Measurements from ENCODE around the gene RSU1.

The RSU1 gene

DNA sequence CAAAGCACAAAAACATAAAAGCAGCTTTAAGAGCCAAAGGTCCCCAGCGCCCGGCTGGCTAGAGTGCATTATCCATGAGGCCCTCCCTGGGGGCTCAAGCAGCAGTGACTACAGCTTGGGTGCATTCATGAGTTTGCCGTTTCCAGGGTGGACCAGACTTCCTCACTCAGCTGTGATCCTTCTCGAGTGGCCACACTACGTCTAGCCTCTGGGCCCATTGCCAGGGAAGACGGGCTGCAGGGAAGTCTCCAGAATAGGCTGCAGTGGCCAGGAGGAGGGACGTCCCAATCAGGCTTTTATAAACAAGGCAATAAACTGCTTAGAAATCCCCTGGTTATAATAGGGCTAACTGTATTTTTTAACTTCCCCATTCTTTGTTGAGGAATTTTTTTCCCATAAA lies 206.2 kb downstream of the RSU1 start:
- in situ Hi-C loops (cut with MboI; ENCODE audit: low sequenced_read_pairs) = no loop called here

DNA sequence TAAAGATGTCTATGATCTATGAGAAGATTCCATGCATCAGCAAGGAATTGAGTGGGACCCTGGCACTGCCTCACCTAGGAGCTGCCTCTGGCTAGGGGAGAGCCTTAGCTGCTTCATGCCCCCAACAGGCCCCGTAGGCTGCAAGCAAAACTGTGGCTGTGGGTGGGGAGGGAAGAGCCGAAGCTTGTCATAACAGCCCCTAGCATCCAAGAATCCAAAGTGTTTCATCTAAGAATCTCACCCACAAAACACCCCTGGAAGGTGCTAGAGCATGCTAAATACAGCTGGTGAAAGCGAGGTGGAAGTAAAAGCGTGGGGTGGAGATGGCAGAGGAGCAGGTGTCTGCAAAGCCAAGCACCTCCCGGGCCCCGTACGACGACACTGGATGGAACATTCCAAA lies 208.0 kb downstream of the RSU1 start:
- in situ Hi-C loops (cut with MboI; ENCODE audit: low sequenced_read_pairs) = no loop called here

DNA sequence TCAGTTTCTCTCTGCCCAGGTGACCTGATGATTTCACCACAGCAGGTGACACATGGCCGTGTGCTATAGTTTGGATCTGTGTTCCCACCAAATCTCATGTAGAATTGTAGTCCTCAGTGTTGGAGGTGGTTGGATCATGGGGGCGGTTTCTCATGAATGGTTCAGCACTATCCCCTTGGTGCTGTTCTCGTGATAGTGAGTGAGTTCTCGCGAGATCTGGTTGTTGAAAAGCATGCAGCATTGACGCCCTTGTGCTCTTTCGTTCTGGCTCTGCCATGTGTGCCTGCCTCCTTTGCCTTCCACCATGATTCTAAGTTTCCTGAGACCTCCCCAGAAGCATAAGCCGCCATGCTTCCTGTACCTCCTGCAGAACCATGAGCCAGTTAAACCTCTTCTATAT lies 210.3 kb downstream of the RSU1 start:
- in situ Hi-C loops (cut with MboI; ENCODE audit: low sequenced_read_pairs) = no loop called here

DNA sequence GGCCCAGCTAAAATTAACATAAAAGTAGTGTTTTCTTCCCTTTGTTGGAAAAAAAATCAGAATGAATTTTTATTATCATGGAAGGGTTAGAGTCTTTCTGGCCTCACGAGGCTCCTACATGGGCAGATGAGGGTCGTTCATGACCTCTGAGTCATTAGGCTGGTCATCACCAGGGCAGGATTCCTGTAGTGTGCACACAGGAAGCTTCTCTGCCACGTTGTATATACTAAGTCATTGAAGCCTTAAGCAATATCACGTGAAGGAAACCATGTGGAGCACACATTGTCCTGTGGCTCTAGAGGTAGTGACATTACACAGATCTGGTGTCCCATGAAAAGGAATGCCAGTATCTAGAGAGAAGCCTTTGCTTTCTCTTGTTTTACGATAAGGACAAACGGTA lies 210.8 kb downstream of the RSU1 start:
- in situ Hi-C loops (cut with MboI; ENCODE audit: low sequenced_read_pairs) = no loop called here

DNA sequence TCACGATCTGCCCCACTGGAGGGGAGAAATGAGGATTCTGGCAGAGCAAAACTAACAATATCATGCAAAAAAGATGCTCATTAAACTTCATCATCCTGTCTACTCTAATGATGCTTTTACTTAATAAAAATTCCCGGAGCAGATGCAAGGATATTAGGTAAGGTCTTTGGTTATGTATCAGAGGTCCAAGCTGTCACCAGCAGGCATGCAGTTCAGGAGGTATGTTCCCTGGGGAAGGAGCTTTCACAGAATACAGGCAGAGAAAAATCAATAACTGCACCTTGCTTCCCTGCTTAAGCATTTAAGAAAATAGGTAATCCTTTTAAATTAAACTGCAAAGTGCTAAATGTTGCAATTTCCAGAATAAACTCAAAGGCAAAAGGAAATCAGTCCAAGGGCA lies 213.9 kb downstream of the RSU1 start:
- in situ Hi-C loops (cut with MboI; ENCODE audit: low sequenced_read_pairs) = no loop called here

DNA sequence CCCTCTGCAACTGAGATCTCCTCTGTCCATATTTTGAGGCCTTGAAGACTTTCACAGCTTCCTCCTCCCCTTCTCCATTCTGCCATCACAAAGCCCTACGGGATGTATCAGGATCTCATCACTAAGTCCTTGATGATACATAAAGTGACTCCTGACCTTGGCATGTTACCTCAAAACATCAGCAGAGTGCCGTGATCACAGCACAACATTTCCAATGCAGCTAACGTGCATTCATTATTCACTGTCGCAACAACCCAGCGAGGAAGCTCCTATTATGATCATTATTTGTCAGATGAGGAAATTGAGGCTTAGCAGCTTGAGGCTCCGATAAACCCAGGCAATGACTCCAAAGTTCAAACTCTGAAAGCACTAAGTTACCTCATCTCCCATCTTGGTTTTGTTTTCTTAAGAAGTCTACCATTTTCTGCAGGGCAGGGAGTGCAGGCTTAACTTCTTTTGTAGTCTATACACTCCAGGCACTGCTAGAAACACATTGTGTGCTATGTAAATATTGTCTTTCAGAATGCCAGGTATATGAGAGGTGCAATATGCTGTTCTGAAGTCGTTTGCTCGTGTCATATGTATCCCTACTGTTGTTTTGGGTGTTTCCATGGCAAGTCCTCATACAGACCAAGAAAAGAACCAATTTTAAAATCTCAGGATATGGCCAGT lies 215.0 kb downstream of the RSU1 start:
- in situ Hi-C loops (cut with MboI; ENCODE audit: low sequenced_read_pairs) = no loop called here

DNA sequence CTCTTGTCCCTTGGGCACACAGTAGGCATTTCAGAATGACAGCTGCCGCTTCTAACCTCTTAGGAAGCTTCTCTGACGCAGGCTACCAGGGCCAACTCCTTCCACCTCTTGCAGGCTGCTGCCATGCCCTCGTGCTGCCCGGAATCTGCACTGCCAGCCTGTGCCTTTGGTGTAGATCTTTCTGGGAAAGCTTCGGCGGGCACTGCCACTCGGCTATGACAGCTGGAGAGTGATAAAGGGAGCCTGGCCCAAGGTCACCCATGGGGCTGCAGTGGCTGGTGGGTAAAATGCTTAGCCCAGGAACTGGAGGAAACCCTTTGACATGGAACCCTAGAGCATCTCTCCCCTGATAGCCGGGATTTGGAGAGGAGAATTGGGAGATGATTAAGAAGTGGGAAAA lies 217.6 kb downstream of the RSU1 start:
- in situ Hi-C loops (cut with MboI; ENCODE audit: low sequenced_read_pairs) = no loop called here

DNA sequence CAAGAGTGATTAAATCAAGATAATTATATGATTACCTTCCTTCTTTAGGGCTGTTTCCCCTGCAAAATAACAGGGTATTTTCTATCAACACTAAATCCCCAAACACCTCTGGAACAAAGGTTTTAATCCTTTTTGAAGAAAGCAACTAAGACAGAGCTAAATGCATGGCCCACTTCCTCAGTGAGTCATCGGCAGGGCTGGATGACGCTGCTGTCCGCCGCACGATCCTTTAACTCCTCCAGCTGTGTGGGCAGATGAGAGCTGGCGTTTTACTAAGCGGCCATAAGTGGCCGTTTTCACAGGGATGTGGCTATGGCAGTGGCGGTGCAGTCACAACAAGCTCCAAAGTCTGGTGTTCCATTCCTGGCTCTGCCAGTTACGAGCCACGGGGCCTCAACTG lies 219.6 kb downstream of the RSU1 start:
- in situ Hi-C loops (cut with MboI; ENCODE audit: low sequenced_read_pairs) = no loop called here

DNA sequence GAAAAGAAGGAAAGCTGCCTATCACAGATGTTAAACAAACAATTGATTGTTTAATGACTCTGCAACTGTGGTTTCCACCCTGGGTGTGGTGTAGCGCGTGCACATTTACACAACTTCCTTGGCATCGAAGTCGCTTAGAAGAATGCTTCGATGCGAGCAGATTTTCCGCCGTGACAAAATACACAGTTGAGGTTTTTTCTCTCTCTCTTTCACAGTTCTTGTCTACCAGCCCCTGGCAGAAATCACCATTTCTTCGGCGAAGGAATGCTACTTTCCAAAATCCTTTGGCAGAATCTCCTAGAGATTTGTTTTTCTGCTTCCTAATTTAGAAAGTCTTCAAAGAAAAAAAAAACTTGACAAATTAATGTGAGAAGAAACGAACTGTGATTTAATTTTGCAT lies 224.8 kb downstream of the RSU1 start:
- in situ Hi-C loops (cut with MboI; ENCODE audit: low sequenced_read_pairs) = no loop called here

DNA sequence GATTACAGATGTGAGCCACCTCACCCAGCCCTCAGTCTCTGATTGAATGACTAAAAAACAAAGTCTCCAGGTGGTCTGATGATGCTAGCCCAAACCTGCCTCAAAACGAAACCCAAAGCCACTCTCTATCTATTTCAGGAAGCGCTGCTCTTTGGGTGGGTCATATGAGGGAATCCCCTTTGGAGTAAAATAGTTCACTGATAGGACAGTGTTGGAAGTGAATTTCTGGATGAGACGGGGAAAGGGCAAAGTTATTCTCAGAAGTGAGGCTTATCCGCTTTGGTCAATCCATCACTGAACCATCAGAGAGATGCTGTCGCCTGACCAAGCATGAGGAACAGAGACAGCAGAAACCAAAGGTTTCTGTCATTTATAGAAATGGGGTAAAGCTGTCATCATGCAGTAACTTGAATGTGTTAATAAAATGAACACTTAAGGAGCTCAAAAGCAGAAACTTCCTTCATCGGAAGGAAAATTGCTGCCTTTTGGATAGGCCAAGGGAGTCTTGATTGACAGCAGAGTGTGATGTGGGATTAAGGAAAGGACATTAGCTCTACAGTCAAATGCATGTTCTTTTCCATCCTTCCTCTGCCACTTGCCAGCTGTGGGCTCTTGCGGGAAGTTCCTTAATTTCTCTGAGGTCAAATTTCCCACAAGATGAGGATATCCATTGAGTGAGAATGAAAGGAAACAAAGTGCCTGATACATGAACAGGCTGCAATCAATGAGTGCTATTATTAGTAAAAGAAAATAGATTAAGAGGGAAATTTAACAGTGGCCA lies 230.7 kb downstream of the RSU1 start:
- in situ Hi-C loops (cut with MboI; ENCODE audit: low sequenced_read_pairs) = no loop called here

DNA sequence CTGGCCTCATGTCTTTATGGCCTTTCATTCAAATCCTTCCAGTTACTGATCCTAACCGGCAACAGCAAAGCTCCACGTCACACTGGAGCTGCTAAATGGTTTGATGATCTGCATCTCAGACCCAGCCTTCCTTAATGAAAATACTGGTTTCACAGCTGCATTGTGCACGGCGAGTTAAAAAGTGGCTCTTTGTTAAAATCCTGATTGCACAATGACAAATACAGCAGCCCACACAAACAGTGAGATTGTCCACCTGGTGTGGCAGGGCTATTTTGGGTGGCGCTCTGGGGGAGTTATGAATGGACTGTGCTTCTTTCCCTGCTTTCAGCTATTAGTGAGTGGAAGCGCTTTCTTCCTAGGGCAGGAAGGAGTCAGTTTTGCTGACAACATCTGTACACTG lies 232.1 kb downstream of the RSU1 start:
- in situ Hi-C loops (cut with MboI; ENCODE audit: low sequenced_read_pairs) = no loop called here

DNA sequence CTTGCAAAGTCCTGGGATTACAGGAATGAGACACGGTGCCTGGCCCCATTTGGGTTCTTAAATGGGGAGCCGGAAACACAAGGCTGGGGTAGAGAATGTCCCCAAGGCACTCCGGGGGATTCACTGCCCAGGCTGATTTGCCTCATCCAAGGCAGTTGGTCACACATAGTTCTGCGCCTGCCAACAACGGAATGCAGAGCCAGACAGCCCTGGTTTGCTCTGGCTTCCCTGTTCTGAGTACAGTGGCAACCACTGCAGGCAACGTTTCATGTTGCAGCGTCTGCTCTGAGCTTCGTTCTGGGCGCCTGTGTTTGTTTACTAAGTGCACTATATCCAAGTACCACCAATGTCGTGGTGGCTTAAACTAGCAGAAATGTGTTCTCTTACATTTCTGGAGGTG lies 233.8 kb downstream of the RSU1 start:
- in situ Hi-C loops (cut with MboI; ENCODE audit: low sequenced_read_pairs) = no loop called here

DNA sequence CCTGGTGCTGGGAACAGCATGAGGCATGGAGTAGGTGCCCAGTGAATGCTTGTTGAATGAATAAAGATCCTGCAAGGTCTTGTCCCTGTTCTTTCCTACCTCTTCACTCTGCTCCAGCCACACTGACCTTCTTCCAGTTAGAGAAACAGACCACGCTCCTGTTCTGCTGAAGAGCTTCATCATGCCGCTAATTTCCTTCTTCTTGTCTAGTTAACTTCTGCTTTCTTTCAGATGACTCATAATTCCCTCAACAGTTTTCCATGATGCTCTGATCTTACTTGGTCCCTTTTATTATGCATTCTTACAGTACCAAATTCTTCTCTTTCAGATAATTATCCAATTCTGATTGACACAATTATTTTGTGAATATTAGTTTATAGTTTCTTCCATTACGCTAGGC lies 236.0 kb downstream of the RSU1 start:
- in situ Hi-C loops (cut with MboI; ENCODE audit: low sequenced_read_pairs) = no loop called here

DNA sequence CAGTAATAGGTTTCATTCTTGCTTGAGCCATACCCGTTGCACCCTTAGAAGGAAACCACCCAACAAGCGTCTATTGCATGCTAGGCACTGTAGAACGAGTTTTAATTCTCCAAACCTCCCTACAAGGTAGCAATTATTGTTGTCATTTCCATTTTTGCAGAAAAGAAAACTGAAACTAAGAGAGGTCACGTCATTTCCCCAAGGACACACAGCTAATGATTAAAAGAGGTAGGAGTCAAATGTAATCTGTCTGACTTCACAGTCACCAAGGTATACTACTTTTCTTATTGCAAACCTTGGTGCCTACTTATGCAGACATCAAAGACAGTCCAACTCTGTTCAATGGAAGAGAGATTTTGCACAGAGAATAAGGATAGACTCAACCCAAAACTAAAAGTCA lies 246.5 kb downstream of the RSU1 start:
- in situ Hi-C loops (cut with MboI; ENCODE audit: low sequenced_read_pairs) = no loop called here

DNA sequence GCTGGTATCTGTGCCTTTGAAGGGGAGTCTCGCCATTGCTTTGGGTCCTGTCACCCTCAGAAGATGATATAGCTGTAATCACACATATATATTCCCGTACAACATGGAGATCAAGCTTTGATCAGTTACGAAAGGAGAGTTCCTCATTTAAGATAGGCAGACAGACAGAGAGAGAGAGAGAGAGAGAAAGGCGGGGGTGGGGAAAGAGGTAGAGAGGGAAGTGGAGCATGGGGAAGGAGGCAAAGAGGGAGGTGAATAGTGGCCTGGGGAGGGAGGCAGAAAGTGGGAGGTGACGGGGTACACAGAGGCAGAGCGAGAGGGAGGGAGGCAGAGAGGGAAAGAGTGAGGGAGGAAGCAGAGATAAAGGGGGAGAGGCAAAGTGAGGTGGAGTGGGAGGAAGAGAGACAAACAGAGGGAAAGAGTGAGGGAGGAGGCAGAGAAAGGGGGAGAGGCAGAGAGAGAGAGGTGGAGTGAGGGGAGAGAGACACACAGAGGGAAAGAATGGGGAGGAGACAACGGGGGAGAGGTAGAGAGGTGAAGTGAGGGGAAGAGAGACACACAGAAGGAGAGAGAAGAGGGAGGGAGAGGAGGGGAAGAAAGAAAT lies 250.9 kb downstream of the RSU1 start:
- in situ Hi-C loops (cut with MboI; ENCODE audit: low sequenced_read_pairs) = no loop called here

DNA sequence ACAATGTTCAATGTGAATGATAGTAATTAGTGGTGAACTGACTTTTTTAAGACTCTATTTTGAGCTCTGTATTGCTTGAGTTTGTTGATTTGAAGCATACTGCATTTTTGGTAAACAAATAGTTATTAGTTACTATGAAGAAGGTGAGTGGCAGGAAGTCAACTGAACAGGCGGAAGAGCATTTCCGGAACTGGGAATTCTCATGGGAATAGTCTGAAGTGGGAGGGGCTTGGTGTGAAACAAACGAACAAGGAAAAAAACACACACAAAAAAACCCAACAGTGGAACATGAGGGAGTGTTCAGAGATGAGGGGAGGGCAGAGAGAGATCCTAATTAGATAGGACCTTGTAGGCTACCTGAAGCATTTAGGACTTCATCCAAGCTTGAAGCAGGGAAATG lies 251.6 kb downstream of the RSU1 start:
- in situ Hi-C loops (cut with MboI; ENCODE audit: low sequenced_read_pairs) = no loop called here

DNA sequence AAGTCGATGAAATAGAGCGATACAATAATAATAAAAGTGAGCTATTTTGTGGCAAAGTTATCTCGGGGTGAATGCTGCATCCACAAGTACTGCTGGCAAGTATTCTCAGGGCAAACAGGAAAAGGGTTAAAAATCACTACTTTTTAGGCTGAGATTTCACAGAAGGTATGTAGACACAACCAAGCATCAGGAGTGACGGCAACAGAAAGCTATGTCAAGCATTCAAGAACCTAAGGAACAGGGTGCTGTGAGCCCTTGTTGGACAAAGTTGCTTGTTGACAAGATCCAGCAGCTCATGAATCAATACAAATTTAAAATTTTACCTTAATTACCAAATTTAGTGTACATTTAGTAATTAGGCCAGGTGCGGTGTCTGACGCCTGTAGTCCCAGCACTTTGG lies 254.3 kb downstream of the RSU1 start:
- in situ Hi-C loops (cut with MboI; ENCODE audit: low sequenced_read_pairs) = no loop called here

DNA sequence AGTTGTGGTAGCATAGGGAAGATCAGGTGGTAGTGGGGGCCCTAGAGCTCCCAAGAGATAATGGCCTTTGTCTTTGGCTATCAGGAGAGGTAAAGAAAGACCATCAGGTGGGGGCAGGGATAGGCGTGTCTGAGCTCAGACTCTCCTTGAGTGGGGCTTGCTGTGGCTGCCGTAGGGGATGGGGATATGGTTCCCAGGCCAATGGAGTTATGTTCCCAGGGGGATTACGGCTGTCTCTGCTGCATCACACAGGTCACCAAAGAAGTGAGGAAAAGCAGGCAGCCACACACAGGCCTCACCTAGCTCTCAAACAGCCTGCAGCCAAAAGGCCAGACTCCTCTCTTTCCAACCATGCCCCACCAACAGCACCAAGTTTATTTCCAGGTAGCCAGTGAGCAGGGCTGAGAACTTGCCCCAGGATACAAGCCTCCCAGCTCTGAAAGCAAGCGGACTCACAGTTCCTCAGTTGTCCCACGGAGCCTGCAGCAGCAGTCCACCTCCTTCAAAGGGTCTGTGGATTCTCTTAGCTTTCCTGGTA lies 257.9 kb downstream of the RSU1 start:
- in situ Hi-C loops (cut with MboI; ENCODE audit: low sequenced_read_pairs) = no loop called here

DNA sequence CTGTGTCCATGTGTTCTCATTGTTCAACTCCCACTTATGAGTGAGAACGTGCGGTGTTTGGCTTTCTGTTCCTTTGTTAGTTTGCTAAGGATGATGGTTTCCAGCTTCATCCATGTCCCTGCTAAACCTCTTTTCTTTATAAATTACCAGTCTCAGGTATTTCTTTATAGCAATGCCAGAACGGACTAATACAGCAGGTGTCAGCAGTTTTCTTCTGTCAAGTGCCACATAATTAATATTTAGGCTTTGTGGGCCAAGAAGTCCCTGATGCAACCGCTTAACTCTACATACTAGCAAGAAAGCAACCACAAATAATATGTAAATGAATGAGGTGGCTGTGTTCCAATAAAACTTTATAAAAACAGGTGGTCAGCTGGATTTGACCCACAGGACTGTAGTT lies 269.3 kb downstream of the RSU1 start:
- in situ Hi-C loops (cut with MboI; ENCODE audit: low sequenced_read_pairs) = no loop called here

DNA sequence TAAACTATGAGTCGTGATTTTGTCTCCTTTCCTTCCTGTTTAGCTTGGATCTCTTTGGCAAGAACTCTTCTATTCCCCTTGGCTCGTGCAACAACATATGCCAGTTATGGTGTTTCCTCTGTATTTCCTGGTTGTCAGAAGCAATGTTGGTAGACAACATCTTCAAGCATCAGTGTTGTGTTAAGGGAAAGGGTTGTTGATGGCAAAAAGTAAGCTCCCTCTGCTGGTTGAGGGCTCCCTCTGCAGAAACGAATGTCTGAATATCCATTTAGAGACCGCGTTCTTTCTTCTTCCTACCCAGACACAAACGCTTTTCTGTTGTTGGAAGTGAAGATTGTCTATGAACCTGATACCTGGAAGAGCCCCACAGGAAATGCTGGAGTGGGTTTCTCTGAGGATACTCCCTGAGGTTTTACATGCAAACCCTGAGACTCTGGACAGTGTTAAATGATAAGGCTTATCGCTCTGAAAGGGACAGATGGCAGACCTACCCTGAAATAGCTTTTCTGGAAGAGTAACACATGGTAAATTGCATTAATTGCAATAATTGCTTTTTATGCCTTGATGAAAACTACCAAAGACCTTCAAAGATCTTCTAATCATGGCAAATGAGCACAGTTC lies 272.0 kb downstream of the RSU1 start:
- in situ Hi-C loops (cut with MboI; ENCODE audit: low sequenced_read_pairs) = no loop called here

DNA sequence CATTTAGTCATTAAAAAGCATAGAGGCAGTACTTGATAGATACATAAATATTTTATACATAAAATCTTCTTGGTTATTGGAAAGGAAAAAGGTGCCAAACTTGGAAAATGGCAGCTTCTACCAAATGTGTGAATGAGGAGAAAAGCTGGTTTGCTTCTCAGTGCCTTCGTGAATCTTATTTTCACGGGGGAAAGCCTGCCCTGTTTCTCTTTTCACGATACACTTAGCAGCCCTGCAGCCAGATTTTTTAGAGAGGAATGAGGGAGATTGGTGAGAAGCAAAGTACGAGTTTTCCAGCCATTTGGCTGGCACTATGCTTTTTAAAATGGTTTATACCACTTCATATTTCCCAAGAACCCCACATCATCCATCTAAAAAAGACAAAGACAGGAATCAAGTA lies 272.6 kb downstream of the RSU1 start:
- in situ Hi-C loops (cut with MboI; ENCODE audit: low sequenced_read_pairs) = no loop called here

DNA sequence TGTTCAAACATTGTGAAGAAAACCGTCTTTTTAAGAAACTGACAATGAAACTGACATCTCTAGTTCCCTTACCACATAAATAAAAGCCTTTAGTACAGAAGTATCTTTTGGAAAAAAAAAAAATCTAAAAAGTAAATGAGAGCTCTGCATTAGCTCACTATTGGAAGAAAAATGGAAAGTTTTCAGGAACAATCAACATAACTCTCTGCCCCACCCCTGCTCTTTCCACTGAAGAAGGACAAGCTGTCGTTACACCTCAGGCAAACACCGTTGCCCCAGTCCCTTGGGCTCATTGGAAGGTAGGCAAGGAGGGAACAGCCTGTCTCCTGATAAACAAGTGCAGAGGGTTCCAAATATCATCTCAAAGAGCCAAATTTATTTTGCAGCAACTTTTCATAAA lies 273.1 kb downstream of the RSU1 start:
- in situ Hi-C loops (cut with MboI; ENCODE audit: low sequenced_read_pairs) = no loop called here
